IPS DF 6.9 (cell line): Measurements from ENCODE around the gene QRICH2.
A peak's percentile ranks its signal among the peaks of the same experiment; 100 is the strongest.
"Not testable (repeated sequence)": the region's sequence is repeated elsewhere in the genome, so short reads cannot be mapped to it uniquely, and the experiment has no call there.

Source experiments
- DNase-seq: peaks from one replicate; pipeline ENCODE4 v3.0.0-alpha.2; 2013; ENCODE audit warnings: low read depth, low spot score
- H3K27ac ChIP-seq: one replicate; pipeline ENCODE4 v1.5.1; 2013; ENCODE audit warnings: low read length, control low read depth
- H3K27me3 ChIP-seq: 2 replicates; pipeline ENCODE4 v1.6.1; 2013; ENCODE audit warnings: mild to moderate bottlenecking, low read length; ENCODE audit not compliant: control insufficient read depth, insufficient read depth
- H3K36me3 ChIP-seq: 2 replicates; pipeline ENCODE4 v1.6.1; 2013; ENCODE audit warnings: low read length; ENCODE audit not compliant: control insufficient read depth, insufficient read depth
- H3K4me1 ChIP-seq: 2 replicates; pipeline ENCODE4 v1.6.1; 2013; ENCODE audit warnings: low read length; ENCODE audit not compliant: control insufficient read depth, insufficient read depth
- H3K4me3 ChIP-seq: 2 replicates; pipeline ENCODE4 v1.5.1; 2013; ENCODE audit warnings: mild to moderate bottlenecking, low read length
- H3K9me3 ChIP-seq: 2 replicates; pipeline ENCODE4 v1.6.1; 2013; ENCODE audit warnings: low read length, inconsistent platforms; ENCODE audit not compliant: control insufficient read depth, insufficient read depth
- WGBS: extraction: QIAGEN DNeasy Blood & Tissue Kit; methylation state at CpG from one replicate; pipeline ENCODE4 v1.1.7; 2013; ENCODE audit warnings: mixed read lengths, missing lambda C conversion rate; ENCODE audit not compliant: insufficient read length, insufficient coverage; 5-methylcytosine and 5-hydroxymethylcytosine counted together

The QRICH2 gene

GRCh38 chr17:76270770-76271668 lies 37.1 kb downstream of the QRICH2 start:
- Histone ChIP-seq H3K27me3 (no peaks in the 10 kb centered on the region), H3K36me3 (no peaks in the 10 kb centered on the region; the same call in 1 of the 2 replicates), H3K27ac (no peak overlapping the region), H3K9me3 (no peaks in the 10 kb centered on the region), H3K4me1 (peaks cover 14% of the 10 kb centered on the region), H3K4me3 (no peak overlapping the region)
- no peak for DNase-seq
- no CpG with 5 or more reads among the region's 14 CpGs for WGBS

GRCh38 chr17:76270127-76270592 lies 37.9 kb downstream of the QRICH2 start:
- Histone ChIP-seq H3K27ac (no peak overlapping the region), H3K4me1 (peaks cover 14% of the 10 kb centered on the region), H3K27me3 (no peaks in the 10 kb centered on the region), H3K4me3 (no peak overlapping the region), H3K9me3 (no peaks in the 10 kb centered on the region), H3K36me3 (no peaks in the 10 kb centered on the region; the same call in 1 of the 2 replicates)
- WGBS: no CpG with 5 or more reads among the region's 26 CpGs
- no peak for DNase-seq

GRCh38 chr17:76268991-76269981 lies 38.8 kb downstream of the QRICH2 start:
- Histone ChIP-seq H3K4me1 (peaks cover 14% of the 10 kb centered on the region), H3K27ac (no peak overlapping the region), H3K36me3 (no peaks in the 10 kb centered on the region), H3K27me3 (no peaks in the 10 kb centered on the region), H3K9me3 (no peaks in the 10 kb centered on the region), H3K4me3 (no peak overlapping the region)
- no CpG with 5 or more reads among the region's 12 CpGs for WGBS
- no peak for DNase-seq

GRCh38 chr17:76268015-76268749 lies 39.9 kb downstream of the QRICH2 start:
- no peaks in the 10 kb centered on the region for H3K9me3 ChIP-seq
- peaks cover 14% of the 10 kb centered on the region for H3K4me1 ChIP-seq
- no peaks in the 10 kb centered on the region for H3K36me3 ChIP-seq
- WGBS: no CpG with 5 or more reads among the region's 9 CpGs
- H3K4me3 ChIP-seq: no peak overlapping the region
- no peak for DNase-seq
- no peaks in the 10 kb centered on the region for H3K27me3 ChIP-seq
- H3K27ac ChIP-seq: no peak overlapping the region

GRCh38 chr17:76267581-76268001 lies 40.5 kb downstream of the QRICH2 start:
- H3K27ac ChIP-seq, H3K4me3 ChIP-seq, H3K36me3 ChIP-seq, H3K27me3 ChIP-seq, DNase-seq, H3K9me3 ChIP-seq: not testable (repeated sequence)
- WGBS: no CpG with 5 or more reads among the region's 13 CpGs
- peaks cover 14% of the 10 kb centered on the region for H3K4me1 ChIP-seq

- Histone ChIP-seq H3K27ac (no peak overlapping the region), H3K27me3 (no peaks in the 10 kb centered on the region), H3K9me3 (no peaks in the 10 kb centered on the region), H3K36me3 (no peaks in the 10 kb centered on the region), H3K4me1 (peaks cover 11% of the 10 kb centered on the region), H3K4me3 (no peak overlapping the region)
- no CpG with 5 or more reads among the region's 4 CpGs for WGBS
- no peak for DNase-seq
These were observed 41.0 kb downstream of the QRICH2 start for GRCh38 chr17:76267051-76267576.

- Histone ChIP-seq H3K27ac (no peak overlapping the region), H3K9me3 (no peaks in the 10 kb centered on the region), H3K27me3 (no peaks in the 10 kb centered on the region), H3K4me3 (peak overlapping the region; percentile 95; the same call in 1 of the 2 replicates), H3K36me3 (no peaks in the 10 kb centered on the region), H3K4me1 (peaks cover 8% of the 10 kb centered on the region)
- WGBS: no CpG with 5 or more reads among the region's 12 CpGs
- no peak for DNase-seq
These were observed 41.7 kb downstream of the QRICH2 start for GRCh38 chr17:76266244-76266938.

GRCh38 chr17:76265624-76266243 lies 42.3 kb downstream of the QRICH2 start:
- no peak overlapping the region for H3K27ac ChIP-seq
- WGBS: no CpG with 5 or more reads among the region's 76 CpGs
- peaks cover 6% of the 10 kb centered on the region for H3K4me1 ChIP-seq
- DNase-seq: no peak
- H3K9me3 ChIP-seq: no peaks in the 10 kb centered on the region
- H3K4me3 ChIP-seq: peak overlapping the region; percentile 95
- no peaks in the 10 kb centered on the region for H3K36me3 ChIP-seq
- no peaks in the 10 kb centered on the region for H3K27me3 ChIP-seq
